ENCODE results near the gene PAQR6. TPM values are rescaled to one million over a fixed set of nuclear protein-coding genes. Genes with fewer than 3 reads are reported as not detected.

The PAQR6 gene
- total RNA-seq, 4 donors from 2014 or later = 0.51 to 1.2 (median 1.1) TPM; not detected in 1

DNA sequence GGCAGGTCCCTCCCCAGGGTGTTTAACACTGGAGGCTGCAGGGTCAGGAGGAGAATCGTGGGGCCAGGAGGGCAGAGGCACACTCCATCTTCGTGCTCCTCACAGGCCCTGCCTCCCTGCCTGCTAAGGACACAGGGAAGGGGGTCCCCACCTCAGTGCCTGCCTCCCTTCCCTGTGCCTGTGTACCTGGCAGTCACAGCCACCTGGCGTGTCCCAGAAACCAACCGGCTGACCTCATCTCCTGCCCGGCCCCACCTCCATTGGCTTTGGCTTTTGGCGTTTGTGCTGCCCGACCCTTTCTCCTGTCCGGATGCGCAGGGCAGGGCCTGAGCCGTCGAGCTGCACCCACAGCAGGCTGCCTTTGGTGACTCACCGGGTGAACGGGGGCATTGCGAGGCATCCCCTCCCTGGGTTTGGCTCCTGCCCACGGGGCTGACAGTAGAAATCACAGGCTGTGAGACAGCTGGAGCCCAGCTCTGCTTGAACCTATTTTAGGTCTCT is 6.5 kb downstream of the PAQR6 start:
- TF ChIP-seq POLR2A (IDR thresholded peaks at IDR 0.05) = no peak
- TF ChIP-seq, protein P1, sequence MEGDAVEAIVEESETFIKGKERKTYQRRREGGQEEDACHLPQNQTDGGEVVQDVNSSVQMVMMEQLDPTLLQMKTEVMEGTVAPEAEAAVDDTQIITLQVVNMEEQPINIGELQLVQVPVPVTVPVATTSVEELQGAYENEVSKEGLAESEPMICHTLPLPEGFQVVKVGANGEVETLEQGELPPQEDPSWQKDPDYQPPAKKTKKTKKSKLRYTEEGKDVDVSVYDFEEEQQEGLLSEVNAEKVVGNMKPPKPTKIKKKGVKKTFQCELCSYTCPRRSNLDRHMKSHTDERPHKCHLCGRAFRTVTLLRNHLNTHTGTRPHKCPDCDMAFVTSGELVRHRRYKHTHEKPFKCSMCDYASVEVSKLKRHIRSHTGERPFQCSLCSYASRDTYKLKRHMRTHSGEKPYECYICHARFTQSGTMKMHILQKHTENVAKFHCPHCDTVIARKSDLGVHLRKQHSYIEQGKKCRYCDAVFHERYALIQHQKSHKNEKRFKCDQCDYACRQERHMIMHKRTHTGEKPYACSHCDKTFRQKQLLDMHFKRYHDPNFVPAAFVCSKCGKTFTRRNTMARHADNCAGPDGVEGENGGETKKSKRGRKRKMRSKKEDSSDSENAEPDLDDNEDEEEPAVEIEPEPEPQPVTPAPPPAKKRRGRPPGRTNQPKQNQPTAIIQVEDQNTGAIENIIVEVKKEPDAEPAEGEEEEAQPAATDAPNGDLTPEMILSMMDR (IDR thresholded peaks at IDR 0.05) = no peak
- intact Hi-C loops (cut with DNase I; ENCODE audit: low total_unique reads) = no loop called here
- Histone ChIP-seq H3K9me3 (no peaks in the 10 kb centered on the region), H3K36me3 (no peaks in the 10 kb centered on the region), H3K27ac (no peak overlapping the region), H3K4me1 (peaks cover 0 to 5% of the 10 kb centered on the region in 2 donors), H3K4me3 (no peak overlapping the region), H3K27me3 (peaks cover 0 to 3% of the 10 kb centered on the region in 2 donors)
- DNase-seq = no peak

DNA sequence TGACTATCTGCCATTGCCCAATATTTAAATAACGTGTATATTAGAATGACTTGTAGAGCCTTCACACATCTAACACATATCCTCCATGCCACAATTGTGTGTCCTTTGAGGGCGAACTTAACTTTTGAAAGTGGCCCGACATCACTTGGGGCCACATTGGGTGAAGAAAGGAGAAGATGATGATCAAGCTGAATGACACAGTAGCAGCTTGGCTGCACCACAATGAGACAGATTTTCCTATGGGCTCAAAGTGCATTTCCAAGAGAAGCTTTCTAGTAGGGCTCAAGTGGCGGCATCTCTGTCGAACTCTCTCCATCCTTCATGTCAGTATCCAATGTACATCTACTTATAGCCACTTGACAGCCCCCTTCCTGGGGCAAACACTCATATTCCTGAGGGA is 9.6 kb downstream of the PAQR6 start:
- TF ChIP-seq, protein P1 (IDR thresholded peaks at IDR 0.05) = no peak
- no peak for TF ChIP-seq POLR2A (IDR thresholded peaks at IDR 0.05)
- intact Hi-C loops (cut with DNase I; ENCODE audit: low total_unique reads) = no loop called here

DNA sequence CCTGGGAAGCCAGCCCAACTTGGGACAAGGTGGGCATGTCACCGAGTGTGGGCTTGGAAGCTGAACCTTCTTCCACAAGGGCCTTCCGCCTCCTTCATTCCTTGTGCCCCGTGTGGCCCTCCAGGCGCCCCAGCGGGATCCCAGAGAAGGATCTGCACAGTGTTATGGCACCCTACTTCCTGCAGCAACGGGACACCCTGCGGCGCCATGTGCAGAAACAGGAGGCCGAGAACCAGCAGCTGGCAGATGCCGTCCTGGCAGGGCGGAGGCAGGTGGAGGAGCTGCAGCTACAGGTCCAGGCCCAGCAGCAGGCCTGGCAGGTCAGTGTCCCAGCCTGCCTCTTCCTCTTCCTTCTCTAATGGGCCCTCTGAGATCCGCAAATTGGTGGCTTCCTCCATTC is 11.7 kb downstream of the PAQR6 start:
- H3K36me3 ChIP-seq = no peaks in the 10 kb centered on the region

More for the DNA sequence above, 9.6 kb downstream of the PAQR6 start:
- Histone ChIP-seq H3K4me3 (no peak overlapping the region), H3K9me3 (no peaks in the 10 kb centered on the region), H3K27ac (no peak overlapping the region), H3K4me1 (no peaks in the 10 kb centered on the region), H3K27me3 (no peaks in the 10 kb centered on the region), H3K36me3 (no peaks in the 10 kb centered on the region)
- DNase-seq = no peak

DNA sequence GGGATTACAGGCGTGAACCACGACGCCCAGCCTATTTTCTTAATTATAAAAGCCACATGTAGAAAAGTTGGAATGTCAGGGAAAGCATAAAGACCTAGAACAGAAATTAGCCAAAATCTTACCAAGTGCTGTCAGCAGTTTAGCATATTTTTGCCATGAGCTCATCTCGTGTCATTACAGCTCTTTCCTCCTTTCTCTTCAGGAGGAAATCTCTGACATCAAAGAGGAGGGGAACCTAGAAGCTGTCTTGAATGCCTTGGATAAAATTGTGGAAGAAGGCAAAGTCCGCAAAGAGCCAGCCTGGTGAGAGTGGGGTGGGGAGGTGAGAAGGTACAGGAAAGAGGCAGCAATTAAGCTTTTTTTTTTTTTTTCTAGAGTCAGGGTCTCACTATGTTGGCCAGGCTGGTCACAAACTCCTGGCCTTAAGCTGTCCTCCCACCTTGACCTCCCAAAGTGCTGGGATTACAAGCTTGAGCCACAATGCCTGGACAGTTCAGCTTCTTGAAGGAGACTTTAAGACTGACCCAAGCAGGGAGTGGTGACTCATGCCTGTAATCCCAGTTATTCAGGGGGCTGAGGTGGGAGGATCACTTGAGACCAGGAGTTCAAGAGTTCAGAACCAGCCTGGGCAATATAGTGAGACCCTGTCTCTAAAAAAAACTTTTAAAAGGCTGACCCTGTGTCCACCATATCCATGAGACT is 14.3 kb downstream of the PAQR6 start:
- no peak overlapping the region for H3K27ac ChIP-seq
- H3K36me3 ChIP-seq = no peaks in the 10 kb centered on the region
- no peak overlapping the region for H3K4me3 ChIP-seq
- intact Hi-C loops (cut with DNase I; ENCODE audit: low total_unique reads) = loop anchor here (5.0 kb wide), 1 partner anchor 141 kb away; no protein-coding TSS in a partner anchor
- no peaks in the 10 kb centered on the region for H3K27me3 ChIP-seq
- TF ChIP-seq, protein P1 (IDR thresholded peaks at IDR 0.05) = no peak
- TF ChIP-seq POLR2A (IDR thresholded peaks at IDR 0.05) = no peak
- DNase-seq = no peak
- no peaks in the 10 kb centered on the region for H3K4me1 ChIP-seq
- H3K9me3 ChIP-seq = no peaks in the 10 kb centered on the region

More for the DNA sequence above, 11.7 kb downstream of the PAQR6 start:
- H3K4me3 ChIP-seq = no peak overlapping the region
- TF ChIP-seq, protein P1 (IDR thresholded peaks at IDR 0.05) = no peak
- no peak for TF ChIP-seq POLR2A (IDR thresholded peaks at IDR 0.05)
- no peaks in the 10 kb centered on the region for H3K27me3 ChIP-seq
- DNase-seq = no peak
- H3K9me3 ChIP-seq = no peaks in the 10 kb centered on the region
- intact Hi-C loops (cut with DNase I; ENCODE audit: low total_unique reads) = no loop called here
- H3K27ac ChIP-seq = no peak overlapping the region
- H3K4me1 ChIP-seq = no peaks in the 10 kb centered on the region

DNA sequence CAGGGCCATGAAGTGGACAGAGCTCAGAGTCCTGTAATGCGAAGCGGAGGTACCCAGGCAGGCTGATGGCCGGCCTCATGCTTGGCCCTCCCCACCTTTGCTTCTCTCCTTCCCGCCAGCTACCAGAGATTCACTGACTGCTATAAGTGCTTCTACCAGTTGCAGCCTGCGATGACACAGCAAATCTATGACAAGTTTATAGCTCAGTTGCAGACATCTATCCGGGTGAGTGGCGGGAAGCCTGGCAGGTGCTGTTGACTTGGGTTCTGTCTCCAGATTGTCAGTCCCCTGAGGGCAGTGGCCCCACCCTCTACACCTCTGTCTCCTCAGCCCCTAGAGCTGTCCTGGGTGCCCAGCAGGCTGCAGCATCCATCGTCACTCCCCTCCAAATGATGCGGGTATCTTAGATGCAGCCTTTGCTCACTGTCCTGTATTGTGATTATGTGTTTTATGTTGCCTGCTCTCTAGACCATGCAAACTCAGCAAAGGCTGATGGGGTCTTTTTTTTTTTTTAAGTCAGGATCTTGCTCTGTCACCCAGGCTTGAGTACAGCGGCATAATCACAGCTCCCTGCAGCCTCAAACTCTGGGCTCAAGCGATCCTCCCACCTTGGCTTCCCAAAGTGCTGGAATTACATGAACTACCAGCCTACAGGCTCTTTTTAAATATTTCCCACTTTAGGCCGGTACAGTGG is 15.5 kb downstream of the PAQR6 start:
- Histone ChIP-seq H3K36me3 (no peaks in the 10 kb centered on the region), H3K27ac (no peak overlapping the region), H3K4me1 (no peaks in the 10 kb centered on the region), H3K27me3 (no peaks in the 10 kb centered on the region), H3K4me3 (no peak overlapping the region), H3K9me3 (no peaks in the 10 kb centered on the region)
- no peak for DNase-seq
- intact Hi-C loops (cut with DNase I; ENCODE audit: low total_unique reads) = loop anchor here (5.0 kb wide), 1 partner anchor 140 kb away; no protein-coding TSS in a partner anchor
- TF ChIP-seq, protein P1 (IDR thresholded peaks at IDR 0.05) = no peak
